ENCODE results near the gene TUBA4B. TPM values are rescaled to one million over a fixed set of nuclear protein-coding genes. Genes with fewer than 3 reads are reported as not detected.

TUBA4B gene
- total and polyA plus RNA-seq, 2 donors from 2014 or later = 0.98 to 15.4 TPM

GRCh38 chr2:219271021-219271420, 18.0 kb downstream of the TUBA4B start:
- FAIRE-seq = no peak
- DNase-seq = peak in 1 of 5 donors; percentile 27
- Histone ChIP-seq H3K27me3 (ENCODE audit: control insufficient read depth, insufficient read depth, low read length) (no peaks in the 10 kb centered on the region), H3K9me3 (ENCODE audit: control insufficient read depth in 2 of 3, insufficient read depth in 1 of 3, low read length in 3 of 3) (no peaks in the 10 kb centered on the region), H3K27ac (ENCODE audit: low read depth in 2 of 2, low read length in 2 of 2) (no peak overlapping the region), H3K4me1 (ENCODE audit: control insufficient read depth in 2 of 3, insufficient read depth in 2 of 3, low read depth in 1 of 3, low read length in 3 of 3) (peaks cover 0 to 11% (median 2%) of the 10 kb centered on the region in 3 donors), H3K4me3 (ENCODE audit: low read length in 3 of 3) (no peak overlapping the region), H3K36me3 (ENCODE audit: control insufficient read depth in 2 of 3, insufficient read depth in 3 of 3, low read length in 3 of 3) (no peaks in the 10 kb centered on the region), H3K9ac (ENCODE audit: low read length in 3 of 3) (no peak overlapping the region)
- TF ChIP-seq, protein P1, sequence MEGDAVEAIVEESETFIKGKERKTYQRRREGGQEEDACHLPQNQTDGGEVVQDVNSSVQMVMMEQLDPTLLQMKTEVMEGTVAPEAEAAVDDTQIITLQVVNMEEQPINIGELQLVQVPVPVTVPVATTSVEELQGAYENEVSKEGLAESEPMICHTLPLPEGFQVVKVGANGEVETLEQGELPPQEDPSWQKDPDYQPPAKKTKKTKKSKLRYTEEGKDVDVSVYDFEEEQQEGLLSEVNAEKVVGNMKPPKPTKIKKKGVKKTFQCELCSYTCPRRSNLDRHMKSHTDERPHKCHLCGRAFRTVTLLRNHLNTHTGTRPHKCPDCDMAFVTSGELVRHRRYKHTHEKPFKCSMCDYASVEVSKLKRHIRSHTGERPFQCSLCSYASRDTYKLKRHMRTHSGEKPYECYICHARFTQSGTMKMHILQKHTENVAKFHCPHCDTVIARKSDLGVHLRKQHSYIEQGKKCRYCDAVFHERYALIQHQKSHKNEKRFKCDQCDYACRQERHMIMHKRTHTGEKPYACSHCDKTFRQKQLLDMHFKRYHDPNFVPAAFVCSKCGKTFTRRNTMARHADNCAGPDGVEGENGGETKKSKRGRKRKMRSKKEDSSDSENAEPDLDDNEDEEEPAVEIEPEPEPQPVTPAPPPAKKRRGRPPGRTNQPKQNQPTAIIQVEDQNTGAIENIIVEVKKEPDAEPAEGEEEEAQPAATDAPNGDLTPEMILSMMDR (IDR thresholded peaks at IDR 0.05; ENCODE audit: borderline replicate concordance, extremely low read depth, insufficient read depth) = no peak
- intact Hi-C loops (cut with DNase I) = no loop called here

DNA sequence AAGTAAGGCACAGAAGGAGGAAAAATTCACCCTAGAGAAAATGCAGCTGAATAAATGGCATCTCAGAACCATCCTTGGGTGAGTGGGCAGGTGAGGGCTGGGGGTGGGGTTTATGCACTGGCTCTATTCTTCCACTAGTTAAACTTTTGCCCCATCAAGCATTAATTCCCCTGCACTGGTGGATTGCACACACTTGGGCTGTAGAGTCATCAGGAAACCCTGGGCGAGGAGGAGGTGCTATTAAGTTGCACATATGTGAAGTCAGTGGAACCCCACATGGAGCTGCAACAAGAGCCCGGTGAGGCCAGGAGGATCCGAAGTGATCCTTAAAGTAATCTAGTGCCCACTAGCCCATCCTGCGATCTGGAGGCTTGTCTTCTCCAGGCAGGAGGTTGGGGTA, 19.3 kb downstream of the TUBA4B start:
- H3K9ac ChIP-seq (ENCODE audit: low read length in 3 of 3) = no peak overlapping the region
- FAIRE-seq = no peak
- H3K4me1 ChIP-seq (ENCODE audit: control insufficient read depth in 2 of 3, insufficient read depth in 2 of 3, low read depth in 1 of 3, low read length in 3 of 3) = peaks cover 0 to 11% (median 2%) of the 10 kb centered on the region in 3 donors
- peak in 3 of 5 donors; percentile 0 to 24 (median 8) for DNase-seq
- TF ChIP-seq, protein P1 (IDR thresholded peaks at IDR 0.05; ENCODE audit: borderline replicate concordance, extremely low read depth, insufficient read depth) = no peak
- H3K4me3 ChIP-seq (ENCODE audit: low read length in 3 of 3) = no peak overlapping the region
- no peak overlapping the region for H3K27ac ChIP-seq (ENCODE audit: low read depth in 2 of 2, low read length in 2 of 2)
- no peaks in the 10 kb centered on the region for H3K27me3 ChIP-seq (ENCODE audit: control insufficient read depth, insufficient read depth, low read length)
- intact Hi-C loops (cut with DNase I) = no loop called here
- no peaks in the 10 kb centered on the region for H3K36me3 ChIP-seq (ENCODE audit: control insufficient read depth in 2 of 3, insufficient read depth in 3 of 3, low read length in 3 of 3)
- H3K9me3 ChIP-seq (ENCODE audit: control insufficient read depth in 2 of 3, insufficient read depth in 1 of 3, low read length in 3 of 3) = no peaks in the 10 kb centered on the region

- Histone ChIP-seq H3K27me3 (ENCODE audit: control insufficient read depth, insufficient read depth, low read length) (no peaks in the 10 kb centered on the region), H3K4me1 (ENCODE audit: control insufficient read depth in 2 of 3, insufficient read depth in 2 of 3, low read depth in 1 of 3, low read length in 3 of 3) (peaks cover 3 to 15% (median 8%) of the 10 kb centered on the region in 3 donors), H3K36me3 (ENCODE audit: control insufficient read depth in 2 of 3, insufficient read depth in 3 of 3, low read length in 3 of 3) (no peaks in the 10 kb centered on the region), H3K4me3 (ENCODE audit: low read length in 3 of 3) (no peak overlapping the region), H3K9me3 (ENCODE audit: control insufficient read depth in 2 of 3, insufficient read depth in 1 of 3, low read length in 3 of 3) (no peaks in the 10 kb centered on the region), H3K9ac (ENCODE audit: low read length in 3 of 3) (no peak overlapping the region), H3K27ac (ENCODE audit: low read depth in 2 of 2, low read length in 2 of 2) (no peak overlapping the region)
- intact Hi-C loops (cut with DNase I) = no loop called here
- DNase-seq = peak in 1 of 5 donors; percentile 4
- no peak for FAIRE-seq
- TF ChIP-seq, protein P1 (IDR thresholded peaks at IDR 0.05; ENCODE audit: borderline replicate concordance, extremely low read depth, insufficient read depth) = no peak
Measured at GRCh38 chr2:219272995-219273394, 20.0 kb downstream of the TUBA4B start.

DNA sequence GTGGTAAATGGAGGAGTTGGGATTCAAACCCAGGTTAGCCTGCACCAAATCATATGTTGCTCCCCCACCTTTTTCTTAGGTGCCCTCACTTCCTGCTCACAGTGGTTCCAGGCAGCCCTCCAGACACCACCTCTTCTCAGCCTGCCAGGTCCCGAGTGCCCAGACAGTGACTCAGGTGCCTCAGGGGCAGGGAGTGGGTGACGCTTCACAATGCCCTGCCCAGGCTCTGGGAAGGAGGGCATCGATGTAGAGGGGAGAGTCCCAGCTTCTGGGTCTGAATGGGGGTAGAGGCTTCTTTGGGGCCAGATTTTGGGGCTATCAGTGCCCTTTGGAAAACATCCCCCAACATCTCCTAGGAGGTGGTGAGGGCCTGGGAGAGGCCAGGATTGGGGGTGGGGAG, 20.9 kb downstream of the TUBA4B start:
- H3K4me1 ChIP-seq (ENCODE audit: control insufficient read depth in 2 of 3, insufficient read depth in 2 of 3, low read depth in 1 of 3, low read length in 3 of 3) = peaks cover 8 to 20% (median 16%) of the 10 kb centered on the region in 3 donors
- H3K4me3 ChIP-seq (ENCODE audit: low read length in 3 of 3) = no peak overlapping the region
- intact Hi-C loops (cut with DNase I) = no loop called here
- peak overlapping the region in 1 of 2 donors; percentile 51 for H3K27ac ChIP-seq (ENCODE audit: low read depth in 2 of 2, low read length in 2 of 2)
- H3K9ac ChIP-seq (ENCODE audit: low read length in 3 of 3) = no peak overlapping the region
- no peaks in the 10 kb centered on the region for H3K36me3 ChIP-seq (ENCODE audit: control insufficient read depth in 2 of 3, insufficient read depth in 3 of 3, low read length in 3 of 3)
- H3K9me3 ChIP-seq (ENCODE audit: control insufficient read depth in 2 of 3, insufficient read depth in 1 of 3, low read length in 3 of 3) = no peaks in the 10 kb centered on the region
- peak in 2 of 5 donors; percentile 30 to 84 for DNase-seq
- FAIRE-seq = no peak
- no peaks in the 10 kb centered on the region for H3K27me3 ChIP-seq (ENCODE audit: control insufficient read depth, insufficient read depth, low read length)
- TF ChIP-seq, protein P1 (IDR thresholded peaks at IDR 0.05; ENCODE audit: borderline replicate concordance, extremely low read depth, insufficient read depth) = no peak

Data from kidney (tissue), 14 donors.